ENCODE data around the gene EFCAB13. TPM values are rescaled to one million over a fixed set of nuclear protein-coding genes. Genes with fewer than 3 reads are reported as not detected.

EFCAB13 gene
- total RNA-seq (2022; extraction: Qiagen RNA extraction; ENCODE audit: low read depth): 0.72 to 2.9 TPM (median 1.9 TPM) in 5 replicates

GRCh38 chr17:47323382-47324223, at the start of gene EFCAB13:
Gene EFCAB13 (plus strand): TSS chr17:47323955. CDS start chr17:47328354, 4,399 bp downstream.

Other genes starting within 250 kb of the EFCAB13 start
- 70.2 to 92.4 TPM (median 77.0 TPM) in 5 replicates for gene CDC27, start 134.7 kb upstream of the EFCAB13 start, total RNA-seq (2022; extraction: Qiagen RNA extraction; ENCODE audit: low read depth)
- gene MYL4, start 114.6 kb upstream of the EFCAB13 start, total RNA-seq (2022; extraction: Qiagen RNA extraction; ENCODE audit: low read depth): 0.17 TPM in 1 of 5 replicates, not detected in the others
- 3.5 to 5.8 TPM (median 5.1 TPM) in 5 replicates for gene ITGB3, start 70.1 kb upstream of the EFCAB13 start, total RNA-seq (2022; extraction: Qiagen RNA extraction; ENCODE audit: low read depth)
- gene NPEPPS, start 207.2 kb downstream of the EFCAB13 start, total RNA-seq (2022; extraction: Qiagen RNA extraction; ENCODE audit: low read depth): 56.7 to 75.0 TPM (median 63.8 TPM) in 5 replicates

Measured in A549 treated with RU486 at 1 μM for 4 hours (cell line).